Fibroblast of skin of abdomen (primary cell): ENCODE results near the gene LHB.

Experiments used
- DNase-seq: peaks from one replicate; pipeline ENCODE4 v3.0.0-alpha.2; 2013

The LHB gene

DNA sequence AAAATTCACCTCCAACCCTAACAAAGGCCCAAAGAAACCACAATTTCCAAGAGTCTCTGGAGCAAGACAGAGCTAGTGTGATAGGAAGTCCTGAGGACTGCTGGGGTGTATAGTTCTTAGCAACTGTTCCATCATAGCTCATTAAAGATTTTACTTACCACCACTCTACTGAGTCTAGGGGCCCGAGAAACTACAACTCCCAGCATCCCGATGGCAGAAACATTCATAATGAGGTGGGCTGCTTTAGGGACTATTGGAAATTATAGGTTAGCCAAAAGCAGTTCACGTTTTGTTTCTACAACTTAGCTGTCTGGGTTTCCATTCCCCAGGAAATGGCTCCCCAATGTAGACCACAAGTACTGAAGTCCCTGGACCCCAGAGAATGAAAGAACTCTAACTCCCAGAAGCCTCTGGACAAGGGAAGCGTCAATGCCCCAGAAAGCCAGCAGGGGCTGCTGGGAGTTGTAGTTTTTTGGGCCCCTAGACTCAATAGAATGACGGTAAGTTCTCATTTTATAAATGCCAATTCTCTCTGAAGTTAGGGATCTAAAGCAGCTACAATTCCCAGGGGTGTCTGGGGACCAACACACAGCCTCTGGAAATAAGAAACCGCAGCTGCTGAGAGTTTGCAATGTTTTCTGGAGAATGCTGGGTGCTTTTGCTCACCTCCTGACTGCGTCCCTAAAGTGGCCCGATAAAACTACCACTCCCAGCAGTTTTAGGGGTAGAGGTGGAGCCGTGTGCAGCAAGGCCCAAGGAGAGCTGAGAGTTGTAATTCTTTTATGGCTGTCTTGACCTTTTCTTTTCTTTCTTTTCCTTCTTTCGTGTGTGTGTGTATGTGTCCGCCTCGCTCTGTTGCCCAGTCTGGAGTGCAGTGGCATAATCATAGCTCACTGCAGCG, 40.7 kb downstream of the LHB start:
- no peak for DNase-seq

DNA sequence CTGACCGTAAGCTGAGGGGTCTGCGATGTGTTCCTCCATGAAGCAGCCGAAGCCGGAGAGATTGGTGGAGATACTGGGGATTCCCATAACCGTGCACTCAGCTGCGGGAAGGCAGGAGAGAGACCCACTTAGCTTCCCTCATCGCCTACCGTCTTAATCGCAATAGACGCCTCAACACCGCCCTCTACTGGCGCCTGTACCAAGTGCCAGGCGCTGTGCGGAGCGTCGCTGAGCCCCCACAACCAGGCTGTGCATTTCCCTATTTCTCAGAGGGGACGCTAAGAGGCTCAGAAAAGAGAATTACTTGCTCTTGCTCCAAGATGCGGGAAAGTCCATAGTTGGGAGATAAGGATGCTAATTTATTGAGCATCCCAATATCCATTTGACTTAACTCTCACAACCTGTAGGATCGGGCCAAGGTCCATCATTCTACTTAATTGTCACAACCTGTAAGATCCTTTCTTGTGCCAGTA, 45.9 kb downstream of the LHB start:
- peak; percentile 72 for DNase-seq

DNA sequence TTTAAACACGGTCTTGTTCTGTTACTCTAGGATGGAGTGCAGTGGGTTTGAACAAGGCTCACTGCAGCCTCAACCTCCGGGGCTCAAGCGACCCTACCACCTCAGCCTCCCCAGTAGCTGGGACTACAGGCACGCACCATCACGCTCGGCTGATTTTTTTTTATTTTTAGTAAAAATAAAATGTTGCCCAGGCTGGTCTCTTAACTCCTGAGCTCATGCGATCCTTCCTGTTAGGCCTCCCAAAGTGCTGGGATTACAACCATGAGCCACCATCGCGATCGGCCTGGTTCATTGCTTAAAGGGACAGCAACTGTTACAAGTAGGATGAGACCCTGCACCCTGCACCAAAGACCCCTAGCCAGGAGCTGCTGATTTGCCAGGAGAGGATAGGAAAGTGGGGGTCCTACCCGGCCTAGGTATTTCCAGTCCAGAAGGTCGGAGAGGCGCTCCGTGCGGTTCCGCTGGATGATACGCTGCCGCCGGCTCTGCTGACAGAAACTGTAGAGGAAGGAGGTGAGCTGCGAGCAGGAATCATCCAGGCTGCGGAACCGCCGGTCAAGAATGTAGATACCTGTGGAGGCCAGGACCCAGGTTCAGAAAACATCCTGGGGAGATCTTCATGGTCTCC, 46.6 kb downstream of the LHB start:
- no peak for DNase-seq

DNA sequence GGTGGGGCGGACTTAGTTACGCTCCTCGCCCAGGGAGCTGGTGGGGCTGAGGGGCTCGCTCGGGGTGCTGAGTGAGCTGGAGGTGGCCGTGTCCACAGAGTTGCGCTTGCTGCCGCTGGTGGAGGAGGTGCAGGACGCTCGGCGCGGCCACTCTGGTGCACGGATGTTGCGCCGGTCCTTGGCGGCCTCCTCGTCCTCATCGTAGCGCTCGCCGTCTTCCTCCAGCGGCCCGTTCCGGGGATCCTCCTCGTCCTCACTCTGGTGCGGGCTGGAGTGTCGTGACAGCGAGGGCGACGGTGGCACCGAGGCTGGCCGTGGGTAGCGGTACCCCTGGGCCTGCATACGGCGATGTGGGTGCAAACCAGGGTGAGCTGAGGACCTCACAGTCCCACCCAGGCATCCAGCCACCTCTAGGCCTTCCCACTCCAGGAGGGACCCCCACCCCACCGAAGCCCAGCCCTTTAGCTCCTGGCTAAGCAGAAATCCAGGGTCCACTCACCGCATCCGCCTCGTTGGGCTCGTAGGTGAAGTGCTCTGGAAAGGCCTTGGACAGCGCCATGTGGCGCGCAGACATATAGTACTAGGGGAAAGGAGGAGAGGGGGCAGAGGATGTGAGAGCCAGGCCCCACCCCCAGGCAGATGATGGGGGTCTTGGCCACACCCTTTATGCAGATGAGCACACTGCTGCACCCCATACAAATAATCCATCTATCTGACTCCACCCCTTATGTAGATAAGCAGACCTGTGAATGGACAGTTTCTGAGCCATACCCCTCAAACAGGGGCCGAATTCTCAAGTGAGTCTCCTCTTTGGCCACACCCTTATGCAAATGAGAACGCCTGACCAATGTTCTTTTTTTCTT, 47.4 kb downstream of the LHB start:
- DNase-seq = no peak

DNA sequence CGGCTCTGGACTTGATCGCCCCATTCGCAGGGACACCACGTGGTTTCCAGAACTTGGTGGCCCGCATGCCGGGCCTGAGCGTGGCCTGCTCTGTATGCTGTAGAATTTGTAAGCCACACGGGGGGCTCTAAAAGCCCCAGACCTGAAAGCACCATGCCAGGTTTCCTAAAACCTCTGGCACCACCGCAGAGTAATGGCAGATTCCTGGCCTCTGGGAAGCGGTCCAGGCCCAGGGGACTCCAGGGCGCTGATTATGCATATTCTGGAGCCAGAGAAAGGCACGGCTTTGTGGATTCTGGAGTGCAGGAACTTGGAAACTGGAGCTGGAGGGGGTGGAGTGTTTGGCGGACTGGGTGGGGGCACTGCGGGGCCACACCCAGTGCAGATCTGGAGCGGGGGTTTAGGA, 48.1 kb downstream of the LHB start:
- no peak for DNase-seq

DNA sequence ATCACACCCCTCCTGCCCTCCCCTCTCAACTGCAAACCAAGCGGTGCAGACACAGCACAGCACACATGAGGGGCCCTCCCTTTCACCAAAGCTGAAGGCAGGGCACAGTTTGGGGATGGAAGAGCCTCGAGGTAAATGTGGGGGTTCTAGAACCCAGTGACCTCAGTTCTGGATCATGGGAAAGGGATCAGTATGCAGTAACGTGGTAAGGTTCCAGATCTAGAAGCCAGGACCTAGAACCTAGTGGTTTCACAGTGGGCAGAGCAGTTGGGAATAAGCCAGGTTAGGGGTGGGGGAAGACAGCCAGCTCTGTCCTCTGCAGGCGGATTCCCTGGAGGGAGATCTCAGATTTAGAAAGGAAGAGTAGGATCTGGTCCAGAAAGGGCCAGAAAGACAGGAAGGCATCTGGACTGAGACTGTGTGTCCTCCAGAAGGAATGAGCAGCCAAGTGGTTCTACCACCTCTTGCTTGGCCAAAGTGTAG, 48.7 kb downstream of the LHB start:
- DNase-seq = peak; percentile 36

DNA sequence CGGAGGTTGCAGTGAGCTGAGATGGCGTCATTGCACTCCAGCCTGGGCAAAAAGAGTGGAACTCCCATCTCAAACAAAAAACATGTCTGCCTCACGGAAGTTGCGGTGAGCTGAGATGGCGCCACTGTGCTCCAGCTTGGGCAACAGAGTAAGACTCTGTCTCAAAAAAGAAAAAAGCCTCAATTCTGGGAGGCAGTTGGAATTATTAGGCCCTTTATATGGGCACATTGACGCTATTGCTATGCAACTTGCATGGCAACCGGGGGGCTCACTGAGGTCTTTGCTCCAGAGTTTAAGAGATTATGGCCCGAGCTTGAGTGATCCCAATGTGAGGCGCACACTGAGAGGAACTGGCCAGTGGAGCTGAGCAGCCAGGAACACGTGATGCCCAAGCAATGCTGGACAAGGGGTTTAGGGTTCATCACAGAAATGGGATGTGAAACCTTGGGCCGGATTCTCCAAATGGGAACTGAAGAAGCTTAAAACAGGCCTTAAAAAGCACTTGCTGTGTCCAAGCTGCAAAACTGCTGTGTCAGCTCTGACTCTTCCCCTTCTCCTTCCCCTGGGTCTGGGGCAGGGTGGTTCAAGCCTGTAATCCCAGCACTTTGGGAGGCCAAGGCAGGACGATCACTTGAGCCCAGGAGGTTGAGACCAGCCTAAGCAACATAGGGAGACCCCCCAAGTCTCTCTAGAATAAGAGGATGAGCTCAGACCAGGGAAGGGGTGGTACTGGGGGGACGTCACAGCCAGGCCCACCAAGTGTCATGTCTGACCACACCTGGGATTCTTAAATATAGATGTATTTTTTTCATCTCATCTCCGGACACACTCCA, 49.3 kb downstream of the LHB start:
- DNase-seq = peak; percentile 35

DNA sequence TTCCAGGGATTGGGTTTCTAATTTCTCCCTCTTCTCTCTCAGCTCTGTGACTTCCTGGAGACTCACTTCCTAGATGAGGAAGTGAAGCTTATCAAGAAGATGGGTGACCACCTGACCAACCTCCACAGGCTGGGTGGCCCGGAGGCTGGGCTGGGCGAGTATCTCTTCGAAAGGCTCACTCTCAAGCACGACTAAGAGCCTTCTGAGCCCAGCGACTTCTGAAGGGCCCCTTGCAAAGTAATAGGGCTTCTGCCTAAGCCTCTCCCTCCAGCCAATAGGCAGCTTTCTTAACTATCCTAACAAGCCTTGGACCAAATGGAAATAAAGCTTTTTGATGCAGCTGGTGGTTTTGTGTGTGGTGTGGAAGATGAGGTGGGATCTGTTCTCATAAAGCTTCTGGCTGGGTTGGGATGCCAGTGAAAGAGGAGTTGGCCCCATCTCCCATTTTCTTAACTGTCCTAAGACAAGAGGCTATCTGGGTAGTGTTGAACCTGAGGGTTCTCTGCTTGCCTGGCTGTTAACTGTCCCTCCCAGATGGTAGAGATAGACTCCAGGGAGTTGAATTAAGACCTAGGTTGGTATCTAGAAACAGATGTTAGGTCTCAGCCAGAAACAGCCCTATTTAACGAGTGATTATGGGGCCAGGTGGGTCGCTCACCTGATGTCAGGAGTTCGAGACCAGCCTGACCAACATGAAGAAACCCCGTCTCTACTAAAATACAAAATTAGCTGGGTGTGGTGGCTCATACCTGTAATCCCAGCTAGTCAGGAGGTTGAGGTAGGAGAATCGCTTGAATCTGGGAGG, 50.1 kb downstream of the LHB start:
- no peak for DNase-seq
